WTC11 (cell line): ENCODE results near the gene RXRB.

Experiments used
- CTCF ChIP-seq: fragments of 200-600 bp; IDR thresholded peaks from 2 replicates; pipeline ENCODE4 v1.8.0; 2022; ENCODE audit warnings: antibody characterized with exemption
- ETV6 ChIP-seq: sonication (generic); formaldehyde crosslinking; IDR thresholded peaks from 2 replicates; pipeline ENCODE4 v1.8.1; 2022; ENCODE audit warnings: mild to moderate bottlenecking, missing genetic modification reagents
- FOXP1 ChIP-seq: sonication (generic); formaldehyde crosslinking; IDR thresholded peaks from 2 replicates; pipeline ENCODE4 v1.8.0; 2022; ENCODE audit warnings: missing genetic modification reagents, mild to moderate bottlenecking, moderate library complexity, borderline replicate concordance
- HMGXB4 ChIP-seq: sonication (generic); formaldehyde crosslinking; IDR thresholded peaks from 2 replicates; pipeline ENCODE4 v1.8.1; 2023; ENCODE audit warnings: mild to moderate bottlenecking, moderate library complexity, missing genetic modification reagents
- TEAD1 ChIP-seq: sonication (generic); formaldehyde crosslinking; IDR thresholded peaks from 2 replicates; pipeline ENCODE4 v1.8.0; 2022; ENCODE audit warnings: mild to moderate bottlenecking, missing genetic modification reagents
- USF1 ChIP-seq: sonication (generic); formaldehyde crosslinking; IDR thresholded peaks from 2 replicates; pipeline ENCODE4 v1.8.0; 2022; ENCODE audit warnings: mild to moderate bottlenecking, missing genetic modification reagents
- ZBTB43 ChIP-seq: sonication (generic); formaldehyde crosslinking; IDR thresholded peaks from 2 replicates; pipeline ENCODE4 v1.8.1; 2023; ENCODE audit warnings: mild to moderate bottlenecking, missing genetic modification reagents
- ZNF317 ChIP-seq: sonication (generic); formaldehyde crosslinking; IDR thresholded peaks from 2 replicates; pipeline ENCODE4 v1.8.1; 2023; ENCODE audit warnings: low read depth, mild to moderate bottlenecking, moderate library complexity, missing genetic modification reagents, borderline replicate concordance

GRCh38 chr6:33154349-33154748, 46.1 kb downstream of the RXRB start:
- no peak for TF ChIP-seq CTCF
- TF ChIP-seq ZNF317 (CRISPR knock-in tag), result no peak
- TF ChIP-seq ETV6, result no peak
- TF ChIP-seq FOXP1, result no peak
- TF ChIP-seq USF1 (CRISPR knock-in tag), result no peak
- no peak for TF ChIP-seq HMGXB4 (CRISPR knock-in tag)
- no peak for TF ChIP-seq ZBTB43 (CRISPR knock-in tag)
- TF ChIP-seq TEAD1, result no peak
